DND-41 (cell line): ENCODE results near the gene DIO1.

Experiments used
- ATAC-seq: fragments of 200-7000 bp; cut with Tn5 transposase; 3 replicates; pipeline ENCODE4 v1.9.1; 2021; ENCODE audit warnings: low read depth; ENCODE audit not compliant: insufficient read depth
- DNase-seq: peaks from one replicate; pipeline ENCODE4 v3.0.0-alpha.2; 2020
- H2AFZ ChIP-seq: 2 replicates; pipeline ENCODE4 v1.6.0; 2012; ENCODE audit warnings: low read depth, low read length
- H3K27ac ChIP-seq: 2 replicates; pipeline ENCODE4 v1.5.1; 2012; ENCODE audit warnings: low read length, inconsistent platforms
- H3K27me3 ChIP-seq: fragments of 200-600 bp; sonication (generic); 2 replicates; pipeline ENCODE4 v1.6.0; 2012; ENCODE audit warnings: low read length, mild to moderate bottlenecking, inconsistent platforms; ENCODE audit not compliant: insufficient read depth, poor library complexity
- H3K36me3 ChIP-seq: 2 replicates; pipeline ENCODE4 v1.5.1; 2012; ENCODE audit warnings: low read length, inconsistent platforms; ENCODE audit not compliant: insufficient read depth
- H3K4me1 ChIP-seq: 2 replicates; pipeline ENCODE4 v1.5.1; 2012; ENCODE audit warnings: mild to moderate bottlenecking, low read length; ENCODE audit not compliant: insufficient read depth
- H3K4me2 ChIP-seq: 2 replicates; pipeline ENCODE4 v1.6.0; 2012; ENCODE audit warnings: mild to moderate bottlenecking, moderate library complexity, low read length, inconsistent platforms; ENCODE audit not compliant: insufficient read depth
- H3K4me3 ChIP-seq, 2 experiments: fragments of 200-600 bp in 1 of 2; shearing (Covaris generic) in 1 of 2; 2 replicates each; pipeline ENCODE4 v1.5.1; 2012 to 2016; ENCODE audit warnings: inconsistent platforms in 2 of 2, low read length in 2 of 2, mild to moderate bottlenecking in 2 of 2, low read depth in 1 of 2, moderate library complexity in 1 of 2
- H3K79me2 ChIP-seq: 2 replicates; pipeline ENCODE4 v1.6.0; 2012; ENCODE audit warnings: low read length, inconsistent platforms; ENCODE audit not compliant: insufficient read depth
- H3K9ac ChIP-seq: 2 replicates; pipeline ENCODE4 v1.6.0; 2012; ENCODE audit warnings: low read depth, mild to moderate bottlenecking, inconsistent platforms, low read length, moderate library complexity
- H3K9me3 ChIP-seq: 2 replicates; pipeline ENCODE4 v1.5.1; 2012; ENCODE audit warnings: low read length, moderate library complexity, mild to moderate bottlenecking, inconsistent platforms; ENCODE audit not compliant: insufficient read depth, severe bottlenecking
- H4K20me1 ChIP-seq: 2 replicates; pipeline ENCODE4 v1.6.0; 2012; ENCODE audit warnings: low read length; ENCODE audit not compliant: insufficient read depth
- EZH2 ChIP-seq: IDR thresholded peaks from 3 replicates; pipeline ENCODE4 v1.6.1; 2012; ENCODE audit warnings: borderline replicate concordance, low read depth, mild to moderate bottlenecking, moderate library complexity, low read length, inconsistent platforms; ENCODE audit not compliant: severe bottlenecking
- TF ChIP-seq, protein P1 (sequence below): IDR thresholded peaks from 2 replicates; pipeline ENCODE4 v1.5.1; 2012; ENCODE audit warnings: borderline replicate concordance, low read length, moderate library complexity, mild to moderate bottlenecking; ENCODE audit not compliant: poor library complexity, severe bottlenecking; ENCODE audit errors: extremely low read depth

Gene DIO1

DNA sequence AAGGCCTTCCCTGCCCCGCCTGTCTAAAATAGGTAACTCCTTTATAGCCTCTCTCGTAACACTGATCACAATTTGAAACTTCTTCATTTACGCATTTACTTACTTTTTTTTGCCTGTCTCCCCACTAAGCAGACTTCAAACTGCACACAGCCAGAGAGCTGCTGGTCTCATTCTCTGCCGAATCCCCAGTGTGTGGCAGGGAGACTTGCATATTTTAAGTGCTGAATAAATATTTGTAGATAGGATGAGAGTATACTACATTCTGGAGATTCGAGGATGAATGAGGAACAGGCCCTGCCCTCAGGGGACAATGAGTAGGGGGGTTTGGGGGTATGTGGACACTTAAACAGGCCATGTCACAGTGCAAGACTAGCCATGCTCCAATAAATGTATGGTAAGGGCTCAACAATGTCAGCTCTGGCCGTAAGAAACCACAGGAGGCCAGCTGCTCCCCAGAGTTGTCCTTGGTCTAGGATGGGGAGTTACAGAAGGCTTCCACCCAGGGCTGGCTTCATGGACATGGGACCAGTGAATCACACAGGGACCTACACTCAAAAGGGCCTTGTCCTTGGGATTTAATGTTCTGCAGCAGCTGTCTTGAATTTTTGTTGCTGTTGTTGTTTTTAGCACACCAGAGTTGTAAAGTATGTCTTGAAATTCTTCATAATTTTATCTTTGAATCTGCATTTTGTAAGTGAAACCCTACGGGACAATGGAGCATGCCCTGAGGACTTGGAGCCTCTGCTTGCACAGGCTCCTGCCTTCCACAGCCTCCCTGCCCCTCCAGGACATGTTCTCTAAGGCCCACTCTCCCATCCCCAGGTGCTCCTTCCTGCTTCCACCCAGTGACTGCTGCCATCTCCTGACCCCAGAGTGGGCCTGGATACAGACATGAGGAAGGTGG, 8.5 kb downstream of the DIO1 start:
- Histone ChIP-seq H3K4me3 (no peak overlapping the region), H3K9me3 (no peaks in the 10 kb centered on the region), H3K27ac (no peak overlapping the region), H4K20me1 (no peaks in the 10 kb centered on the region), H3K4me2 (no peak overlapping the region), H3K27me3 (no peaks in the 10 kb centered on the region), H3K9ac (no peak overlapping the region), H3K79me2 (no peaks in the 10 kb centered on the region), H3K4me1 (no peaks in the 10 kb centered on the region), H2AFZ (no peak overlapping the region), H3K36me3 (no peaks in the 10 kb centered on the region)
- DNase-seq (no peak), ATAC-seq (0 out of 3 replicates have a peak, but pooled peaks have one; percentile 14)
- no peak for TF ChIP-seq EZH2
- TF ChIP-seq, protein P1, sequence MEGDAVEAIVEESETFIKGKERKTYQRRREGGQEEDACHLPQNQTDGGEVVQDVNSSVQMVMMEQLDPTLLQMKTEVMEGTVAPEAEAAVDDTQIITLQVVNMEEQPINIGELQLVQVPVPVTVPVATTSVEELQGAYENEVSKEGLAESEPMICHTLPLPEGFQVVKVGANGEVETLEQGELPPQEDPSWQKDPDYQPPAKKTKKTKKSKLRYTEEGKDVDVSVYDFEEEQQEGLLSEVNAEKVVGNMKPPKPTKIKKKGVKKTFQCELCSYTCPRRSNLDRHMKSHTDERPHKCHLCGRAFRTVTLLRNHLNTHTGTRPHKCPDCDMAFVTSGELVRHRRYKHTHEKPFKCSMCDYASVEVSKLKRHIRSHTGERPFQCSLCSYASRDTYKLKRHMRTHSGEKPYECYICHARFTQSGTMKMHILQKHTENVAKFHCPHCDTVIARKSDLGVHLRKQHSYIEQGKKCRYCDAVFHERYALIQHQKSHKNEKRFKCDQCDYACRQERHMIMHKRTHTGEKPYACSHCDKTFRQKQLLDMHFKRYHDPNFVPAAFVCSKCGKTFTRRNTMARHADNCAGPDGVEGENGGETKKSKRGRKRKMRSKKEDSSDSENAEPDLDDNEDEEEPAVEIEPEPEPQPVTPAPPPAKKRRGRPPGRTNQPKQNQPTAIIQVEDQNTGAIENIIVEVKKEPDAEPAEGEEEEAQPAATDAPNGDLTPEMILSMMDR: no peak

DNA sequence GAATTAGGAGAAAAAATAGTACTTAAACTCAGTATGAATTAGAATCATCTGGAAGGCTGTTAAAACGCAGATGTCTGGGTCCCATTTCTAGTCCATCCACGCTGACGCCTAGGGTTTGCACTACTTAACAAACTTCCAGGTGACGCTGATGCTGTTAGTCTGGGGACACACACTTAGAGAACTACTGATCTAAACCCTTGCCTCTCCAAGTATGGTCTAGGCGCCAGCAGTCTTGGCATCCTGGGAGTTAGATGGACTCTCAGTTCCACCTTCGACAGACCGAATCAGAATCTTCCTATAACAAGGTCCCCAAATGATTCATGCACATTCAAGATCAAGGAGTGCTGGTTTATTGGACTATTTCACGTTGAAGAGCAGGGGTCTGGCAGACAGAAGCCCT, 11.5 kb downstream of the DIO1 start:
- Histone ChIP-seq H3K4me1 (no peaks in the 10 kb centered on the region), H3K4me2 (no peak overlapping the region), H2AFZ (no peak overlapping the region), H4K20me1 (no peaks in the 10 kb centered on the region), H3K4me3 (no peak overlapping the region), H3K9ac (no peak overlapping the region), H3K36me3 (no peaks in the 10 kb centered on the region), H3K79me2 (no peaks in the 10 kb centered on the region), H3K27me3 (no peaks in the 10 kb centered on the region), H3K9me3 (no peaks in the 10 kb centered on the region), H3K27ac (no peak overlapping the region)
- DNase-seq: no peak
- no peak for TF ChIP-seq EZH2
- TF ChIP-seq, protein P1: no peak
- no peak for ATAC-seq

- Histone ChIP-seq H3K79me2 (no peaks in the 10 kb centered on the region), H3K27me3 (no peaks in the 10 kb centered on the region), H3K4me1 (no peaks in the 10 kb centered on the region), H3K4me3 (no peak overlapping the region), H3K36me3 (no peaks in the 10 kb centered on the region), H4K20me1 (no peaks in the 10 kb centered on the region), H3K9ac (no peak overlapping the region), H3K27ac (no peak overlapping the region), H3K9me3 (no peaks in the 10 kb centered on the region), H3K4me2 (no peak overlapping the region), H2AFZ (no peak overlapping the region)
- TF ChIP-seq, protein P1: no peak
- no peak for TF ChIP-seq EZH2
- no peak for ATAC-seq
- no peak for DNase-seq
Observed at GRCh38 chr1:53906121-53906520, 12.1 kb downstream of the DIO1 start.
